GM18907 (cell line): ENCODE data around the gene ARL14EPL.

Experiments
- ATAC-seq: cut with Tn5 transposase; IDR thresholded peaks from one replicate; pipeline ENCODE4 v1.9.1; 2021; ENCODE audit warnings: mild to moderate bottlenecking, moderate library complexity; ENCODE audit not compliant: unreplicated experiment

ARL14EPL gene

DNA sequence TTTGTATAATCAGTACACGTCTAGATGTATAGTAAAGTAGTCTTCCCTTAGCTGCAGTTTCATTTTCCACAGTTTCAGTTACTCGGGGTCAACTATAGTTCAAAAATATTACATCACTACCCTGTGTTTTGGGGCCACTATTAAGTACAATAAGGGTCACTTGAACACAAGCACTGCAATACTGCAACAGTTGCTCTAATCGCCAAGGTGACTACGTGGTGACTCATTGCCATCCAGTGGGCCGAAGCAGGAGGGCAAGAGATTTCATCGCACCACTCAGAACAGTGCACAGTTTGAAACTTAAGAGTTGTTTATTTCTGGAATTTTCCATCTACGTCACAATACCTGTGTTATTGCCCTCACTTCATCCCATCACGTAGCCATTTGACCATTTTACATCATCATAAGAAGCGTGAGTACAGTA lies at the start of gene ARL14EPL:
TSS of gene ARL14EPL (plus strand) at position 379 of the 424 bp plus-strand sequence. CDS start 18,994 bp downstream, outside the sequence.
- ATAC-seq: peak; percentile 86

- ATAC-seq: no peak
Observed at GRCh38 chr5:115983519-115983918, 48.8 kb upstream of the ARL14EPL start.

GRCh38 chr5:115985802-115986757 lies 46.2 kb upstream of the ARL14EPL start:
- no peak for ATAC-seq

- no peak for ATAC-seq
Observed at GRCh38 chr5:115988002-115988401, 44.3 kb upstream of the ARL14EPL start.

DNA sequence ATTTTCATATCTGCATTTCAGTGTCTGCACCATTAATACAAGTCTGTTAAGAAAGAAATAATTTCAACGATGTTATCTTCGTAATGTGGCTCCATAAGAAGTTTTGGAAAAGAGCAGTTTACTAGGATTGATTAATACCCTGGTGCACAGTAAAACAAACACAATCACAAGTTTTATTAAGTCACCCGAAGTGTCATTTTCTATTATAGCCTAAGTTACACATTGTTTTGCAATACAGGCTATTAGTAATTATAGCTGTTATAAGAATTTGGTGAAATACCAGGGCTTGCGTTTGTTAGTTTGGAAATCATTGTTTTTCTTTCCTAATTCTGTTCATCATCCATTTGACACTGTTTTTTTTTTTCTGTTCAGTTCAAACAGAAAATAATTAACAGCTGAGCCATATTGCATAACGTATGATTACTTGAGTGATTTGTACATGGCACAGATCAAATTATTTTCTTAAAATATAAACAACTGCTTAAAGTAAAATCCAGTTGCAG lies 39.4 kb upstream of the ARL14EPL start:
- ATAC-seq: no peak

GRCh38 chr5:115995351-115995750 lies 36.9 kb upstream of the ARL14EPL start:
- ATAC-seq: no peak

- ATAC-seq: no peak
Observed at GRCh38 chr5:116002116-116002906, 30.0 kb upstream of the ARL14EPL start.

GRCh38 chr5:116004248-116004647 lies 28.0 kb upstream of the ARL14EPL start:
- ATAC-seq: no peak

GRCh38 chr5:116009806-116010205 lies 22.5 kb upstream of the ARL14EPL start:
- ATAC-seq: no peak

DNA sequence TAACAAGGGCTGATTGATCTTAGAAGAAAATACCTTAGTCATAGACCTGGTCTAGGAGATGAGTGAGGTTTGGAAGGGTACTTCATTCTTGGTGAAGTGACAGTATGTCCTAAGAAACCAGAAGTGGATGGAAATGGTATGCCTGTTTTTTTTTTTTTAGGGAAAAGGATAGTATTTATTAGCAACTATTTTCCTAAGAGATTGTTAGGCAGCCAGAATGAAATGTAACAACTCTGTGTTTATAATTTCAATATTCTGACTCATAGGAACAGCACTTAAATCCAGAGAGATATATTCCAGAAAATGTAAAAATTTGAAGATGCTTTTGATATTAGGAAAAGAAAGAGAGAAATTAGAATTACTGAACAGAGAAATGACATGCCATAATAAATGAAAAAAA lies 21.2 kb upstream of the ARL14EPL start:
- no peak for ATAC-seq

- no peak for ATAC-seq
Observed at GRCh38 chr5:116013207-116013785, 19.0 kb upstream of the ARL14EPL start.

- no peak for ATAC-seq
Observed at GRCh38 chr5:116013936-116014335, 18.3 kb upstream of the ARL14EPL start.

DNA sequence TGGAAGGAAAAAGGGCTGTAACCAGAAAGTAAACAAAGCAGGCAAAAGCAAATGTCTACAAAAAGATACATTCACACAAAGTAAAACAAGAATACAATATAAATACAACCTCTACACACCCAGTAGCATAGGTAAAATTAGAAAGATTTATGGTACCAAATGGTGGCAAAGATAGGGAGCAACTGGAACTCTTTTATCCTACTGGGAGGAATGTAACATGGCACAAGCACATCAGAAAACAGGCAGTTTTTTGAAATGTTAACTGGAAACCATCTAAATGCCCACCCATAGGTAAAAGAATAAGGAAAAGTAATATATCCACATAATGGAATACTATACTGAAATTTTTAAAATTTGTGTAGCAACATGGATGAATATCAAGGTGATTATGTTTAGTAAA lies 8.7 kb upstream of the ARL14EPL start:
- ATAC-seq: no peak

- ATAC-seq: no peak
Observed at GRCh38 chr5:116025866-116026265, 6.4 kb upstream of the ARL14EPL start.

GRCh38 chr5:116032991-116033390 lies 719 bp downstream of the ARL14EPL start:
- peak; percentile 52 for ATAC-seq

- no peak for ATAC-seq
Observed at GRCh38 chr5:116035123-116035522, 2.9 kb downstream of the ARL14EPL start.

DNA sequence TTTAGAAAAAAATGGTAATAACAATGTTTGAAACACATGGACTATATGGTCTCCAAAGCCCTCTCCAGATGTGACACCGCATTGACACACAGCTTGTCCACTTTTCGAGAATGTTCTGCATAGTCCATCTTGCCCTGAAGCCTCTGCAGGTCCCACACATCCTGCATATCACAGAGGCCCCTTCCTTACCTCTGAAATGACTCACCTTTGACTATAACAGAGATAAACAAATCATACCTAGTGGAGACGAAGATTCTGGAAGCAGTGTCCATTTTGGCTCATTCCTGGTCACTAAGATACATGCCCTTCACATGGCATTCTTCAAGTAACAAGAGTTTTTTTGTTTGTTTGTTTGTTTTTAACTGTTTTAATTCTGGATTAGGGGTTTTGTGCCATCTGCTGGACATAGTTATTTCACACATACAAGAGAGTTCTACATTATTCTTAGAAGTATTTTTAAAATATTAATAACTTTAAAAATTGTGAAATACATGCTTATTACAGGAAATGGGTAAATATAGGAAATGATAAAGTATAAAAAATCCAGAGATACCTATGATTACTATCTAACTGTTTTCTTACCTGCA lies 5.1 kb downstream of the ARL14EPL start:
- no peak for ATAC-seq

DNA sequence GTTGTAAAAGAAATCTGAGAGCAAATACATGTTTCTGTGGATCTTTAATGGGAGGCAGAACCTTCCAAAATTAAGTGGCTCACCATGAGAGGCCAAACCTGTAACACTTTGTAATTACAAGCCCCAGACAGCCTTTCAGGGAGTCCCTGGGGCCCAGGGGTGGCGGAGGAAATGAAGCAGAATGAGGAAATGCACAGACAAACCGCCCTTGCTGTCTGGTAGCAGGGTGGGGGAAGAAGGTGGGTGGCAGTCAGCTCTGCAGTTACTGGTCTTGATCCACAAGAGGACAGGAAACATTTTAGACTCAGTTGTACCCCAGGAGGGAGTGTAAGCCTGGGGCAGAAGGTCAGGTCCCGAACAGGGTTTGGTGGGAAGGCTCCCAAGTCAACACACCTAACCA lies 6.5 kb downstream of the ARL14EPL start:
- peak; percentile 87 for ATAC-seq

GRCh38 chr5:116042375-116042774 lies 10.1 kb downstream of the ARL14EPL start:
- ATAC-seq: no peak

- ATAC-seq: no peak
Observed at GRCh38 chr5:116044073-116044472, 11.8 kb downstream of the ARL14EPL start.

GRCh38 chr5:116045821-116046220 lies 13.5 kb downstream of the ARL14EPL start:
- ATAC-seq: no peak
